Loucy (cell line): Measurements from ENCODE around the gene NLGN1.

Experiments
- H2AFZ ChIP-seq: fragments of 200-600 bp; sonication (generic); 2 replicates; pipeline ENCODE4 v1.6.0; 2016; ENCODE audit warnings: antibody characterized with exemption, mild to moderate bottlenecking, low read length, moderate library complexity
- H3F3A ChIP-seq: fragments of 200-600 bp; 2 replicates; pipeline ENCODE4 v1.6.0; 2016; ENCODE audit warnings: antibody characterized with exemption, low read depth, mild to moderate bottlenecking
- H3K27me3 ChIP-seq: fragments of 200-600 bp; sonication (generic); 2 replicates; pipeline ENCODE4 v1.6.1; 2014; ENCODE audit warnings: low read length, mild to moderate bottlenecking; ENCODE audit not compliant: insufficient read depth, poor library complexity, severe bottlenecking
- H3K36me3 ChIP-seq: fragments of 200-600 bp; sonication (generic); 2 replicates; pipeline ENCODE4 v1.6.1; 2016; ENCODE audit warnings: low read length; ENCODE audit not compliant: insufficient read depth
- H3K4me1 ChIP-seq: fragments of 200-600 bp; sonication (generic); 2 replicates; pipeline ENCODE4 v1.5.1; 2014; ENCODE audit warnings: low read length, mild to moderate bottlenecking; ENCODE audit not compliant: insufficient read depth, poor library complexity, severe bottlenecking
- H3K4me2 ChIP-seq: fragments of 200-600 bp; sonication (generic); 2 replicates; pipeline ENCODE4 v1.6.0; 2014; ENCODE audit warnings: antibody characterized with exemption, low read length, low read depth, mild to moderate bottlenecking; ENCODE audit not compliant: poor library complexity, severe bottlenecking
- H3K4me3 ChIP-seq: fragments of 200-600 bp; sonication (generic); 2 replicates; pipeline ENCODE4 v1.5.1; 2014; ENCODE audit warnings: low read length, mild to moderate bottlenecking, mixed read lengths; ENCODE audit not compliant: poor library complexity, severe bottlenecking
- H3K79me2 ChIP-seq: fragments of 200-600 bp; sonication (generic); 2 replicates; pipeline ENCODE4 v1.6.1; 2014; ENCODE audit warnings: low read length; ENCODE audit not compliant: insufficient read depth
- H3K9ac ChIP-seq: fragments of 200-600 bp; sonication (generic); 2 replicates; pipeline ENCODE4 v1.6.0; 2014; ENCODE audit warnings: mild to moderate bottlenecking, low read depth, low read length, moderate library complexity; ENCODE audit not compliant: poor library complexity, severe bottlenecking
- H3K9me2 ChIP-seq: fragments of 200-600 bp; sonication (generic); replicated peaks from 2 replicates; pipeline ENCODE4 v1.6.1; 2016; ENCODE audit warnings: low read depth, low read length, mixed read lengths
- H3K9me3 ChIP-seq: fragments of 200-600 bp; sonication (generic); 2 replicates; pipeline ENCODE4 v1.6.1; 2014; ENCODE audit warnings: mild to moderate bottlenecking, antibody characterized with exemption, low read length, low read depth; ENCODE audit not compliant: insufficient read depth
- H4K20me1 ChIP-seq: fragments of 200-600 bp; sonication (generic); 2 replicates; pipeline ENCODE4 v1.6.0; 2014; ENCODE audit warnings: antibody characterized with exemption, low read length, mild to moderate bottlenecking; ENCODE audit not compliant: insufficient read depth, poor library complexity, severe bottlenecking
- EZH2phosphoT487 ChIP-seq: fragments of 200-600 bp; IDR thresholded peaks from 2 replicates; pipeline ENCODE4 v1.6.1; 2018; ENCODE audit warnings: antibody characterized with exemption, mild to moderate bottlenecking, moderate library complexity, borderline replicate concordance
- TF ChIP-seq, protein P1 (sequence below): fragments of 200-600 bp; sonication (generic); conservative IDR thresholded peaks from 2 replicates; pipeline ENCODE4 v1.5.1; 2014; ENCODE audit warnings: mild to moderate bottlenecking, antibody characterized with exemption, low read length

NLGN1 gene

DNA sequence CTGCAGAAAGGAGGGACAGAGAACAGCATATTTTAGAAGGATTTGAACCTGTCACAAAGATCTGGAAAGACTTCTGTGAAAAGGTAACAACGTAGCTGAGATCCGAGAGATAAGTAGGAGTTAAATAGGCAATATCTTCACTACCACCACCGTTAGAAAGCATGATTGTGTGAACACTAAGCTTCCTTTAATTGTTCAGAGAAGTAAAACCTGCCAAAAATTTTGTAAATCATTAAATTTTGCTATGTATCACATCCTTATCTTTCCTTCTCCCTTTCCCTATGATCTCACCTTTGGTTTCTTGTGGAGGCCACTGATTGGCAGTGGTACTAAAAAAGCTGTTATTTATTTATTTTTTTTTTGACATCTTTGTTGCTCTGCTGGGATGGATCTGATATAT lies 346.9 kb downstream of the NLGN1 start:
- no peak overlapping the region for H3K4me2 ChIP-seq
- TF ChIP-seq, protein P1, sequence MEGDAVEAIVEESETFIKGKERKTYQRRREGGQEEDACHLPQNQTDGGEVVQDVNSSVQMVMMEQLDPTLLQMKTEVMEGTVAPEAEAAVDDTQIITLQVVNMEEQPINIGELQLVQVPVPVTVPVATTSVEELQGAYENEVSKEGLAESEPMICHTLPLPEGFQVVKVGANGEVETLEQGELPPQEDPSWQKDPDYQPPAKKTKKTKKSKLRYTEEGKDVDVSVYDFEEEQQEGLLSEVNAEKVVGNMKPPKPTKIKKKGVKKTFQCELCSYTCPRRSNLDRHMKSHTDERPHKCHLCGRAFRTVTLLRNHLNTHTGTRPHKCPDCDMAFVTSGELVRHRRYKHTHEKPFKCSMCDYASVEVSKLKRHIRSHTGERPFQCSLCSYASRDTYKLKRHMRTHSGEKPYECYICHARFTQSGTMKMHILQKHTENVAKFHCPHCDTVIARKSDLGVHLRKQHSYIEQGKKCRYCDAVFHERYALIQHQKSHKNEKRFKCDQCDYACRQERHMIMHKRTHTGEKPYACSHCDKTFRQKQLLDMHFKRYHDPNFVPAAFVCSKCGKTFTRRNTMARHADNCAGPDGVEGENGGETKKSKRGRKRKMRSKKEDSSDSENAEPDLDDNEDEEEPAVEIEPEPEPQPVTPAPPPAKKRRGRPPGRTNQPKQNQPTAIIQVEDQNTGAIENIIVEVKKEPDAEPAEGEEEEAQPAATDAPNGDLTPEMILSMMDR = no peak
- TF ChIP-seq EZH2phosphoT487 = no peak
- H3F3A ChIP-seq = no peaks in the 10 kb centered on the region
- no peaks in the 10 kb centered on the region for H3K9me2 ChIP-seq
- H3K9me3 ChIP-seq = no peaks in the 10 kb centered on the region
- H3K36me3 ChIP-seq = no peaks in the 10 kb centered on the region
- H4K20me1 ChIP-seq = no peaks in the 10 kb centered on the region
- no peaks in the 10 kb centered on the region for H3K27me3 ChIP-seq
- H2AFZ ChIP-seq = no peak overlapping the region
- no peak overlapping the region for H3K9ac ChIP-seq
- no peaks in the 10 kb centered on the region for H3K4me1 ChIP-seq
- H3K79me2 ChIP-seq = no peaks in the 10 kb centered on the region
- no peak overlapping the region for H3K4me3 ChIP-seq

DNA sequence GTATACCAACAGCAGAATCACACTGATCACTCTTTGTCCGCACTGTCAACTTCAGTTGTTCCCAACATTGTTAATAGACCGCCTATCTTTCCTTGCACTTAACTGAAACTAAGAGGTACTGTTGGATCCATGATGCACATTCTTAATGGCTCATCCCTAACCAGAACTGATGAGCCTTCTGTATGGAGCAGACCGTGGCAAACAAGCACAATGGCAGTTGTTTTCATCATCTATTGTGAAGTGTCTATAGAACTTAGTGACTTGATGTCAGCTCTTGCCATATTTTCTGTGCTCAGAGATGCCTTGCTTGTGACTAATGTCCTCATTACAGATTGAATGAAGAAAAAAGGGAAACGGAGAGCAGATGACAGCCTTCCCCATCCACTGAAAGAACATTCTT lies 347.4 kb downstream of the NLGN1 start:
- H3K79me2 ChIP-seq = no peaks in the 10 kb centered on the region
- H3K4me2 ChIP-seq = no peak overlapping the region
- H3K4me1 ChIP-seq = no peaks in the 10 kb centered on the region
- no peaks in the 10 kb centered on the region for H3K27me3 ChIP-seq
- no peak overlapping the region for H3K4me3 ChIP-seq
- H3K9me2 ChIP-seq = no peaks in the 10 kb centered on the region
- no peak overlapping the region for H3K9ac ChIP-seq
- H3K36me3 ChIP-seq = no peaks in the 10 kb centered on the region
- TF ChIP-seq, protein P1 = no peak
- no peak for TF ChIP-seq EZH2phosphoT487
- H2AFZ ChIP-seq = no peak overlapping the region
- no peaks in the 10 kb centered on the region for H4K20me1 ChIP-seq
- H3F3A ChIP-seq = no peaks in the 10 kb centered on the region
- H3K9me3 ChIP-seq = no peaks in the 10 kb centered on the region

DNA sequence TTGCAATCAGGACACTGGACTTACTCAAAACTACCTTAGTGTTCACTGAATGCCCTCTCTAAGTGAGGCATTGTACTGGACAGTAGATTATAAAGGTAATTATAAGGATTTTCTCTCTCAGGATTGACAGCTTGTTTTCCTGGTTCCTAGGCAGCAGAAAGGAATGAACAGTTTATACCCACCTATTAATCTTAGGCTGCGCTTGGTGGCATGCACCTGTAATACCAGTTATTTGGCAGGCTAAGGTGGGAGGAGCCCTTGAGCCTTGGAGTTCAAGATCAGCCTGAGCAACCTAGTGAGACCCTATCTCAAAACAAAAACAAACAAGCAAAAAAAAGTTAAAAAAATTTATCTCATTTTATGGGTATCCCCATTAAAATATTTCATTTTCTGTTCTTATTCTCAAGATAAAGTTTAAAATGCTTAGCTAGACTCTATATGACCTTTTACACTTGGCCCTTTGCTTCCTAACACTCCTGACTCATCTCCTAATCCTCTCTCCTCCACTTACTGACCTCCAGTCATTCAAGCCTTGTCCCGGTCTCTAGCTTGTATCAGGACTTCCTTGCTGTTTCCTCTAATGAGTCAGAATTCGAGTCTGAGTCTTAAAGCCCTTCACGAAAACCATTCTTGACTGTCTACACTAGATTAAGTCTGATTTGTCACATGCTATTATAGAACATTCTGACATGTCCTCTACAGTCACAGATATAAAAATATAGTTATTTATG lies 348.6 kb downstream of the NLGN1 start:
- Histone ChIP-seq H3K4me2 (no peak overlapping the region), H3K27me3 (no peaks in the 10 kb centered on the region), H3F3A (no peaks in the 10 kb centered on the region), H4K20me1 (no peaks in the 10 kb centered on the region), H3K9me2 (no peaks in the 10 kb centered on the region), H3K79me2 (no peaks in the 10 kb centered on the region), H3K9ac (no peak overlapping the region), H3K4me1 (no peaks in the 10 kb centered on the region), H3K4me3 (no peak overlapping the region), H3K36me3 (no peaks in the 10 kb centered on the region), H3K9me3 (no peaks in the 10 kb centered on the region), H2AFZ (no peak overlapping the region)
- TF ChIP-seq EZH2phosphoT487 = no peak
- TF ChIP-seq, protein P1 = no peak
